ENCODE measurements around the gene TNFAIP1. TPM values are rescaled to one million over a fixed set of nuclear protein-coding genes. Genes with fewer than 3 reads are reported as not detected.

The TNFAIP1 gene
- total RNA-seq, 4 donors from 2014 or later, result 18.8 to 36.5 (median 25.5) TPM

DNA sequence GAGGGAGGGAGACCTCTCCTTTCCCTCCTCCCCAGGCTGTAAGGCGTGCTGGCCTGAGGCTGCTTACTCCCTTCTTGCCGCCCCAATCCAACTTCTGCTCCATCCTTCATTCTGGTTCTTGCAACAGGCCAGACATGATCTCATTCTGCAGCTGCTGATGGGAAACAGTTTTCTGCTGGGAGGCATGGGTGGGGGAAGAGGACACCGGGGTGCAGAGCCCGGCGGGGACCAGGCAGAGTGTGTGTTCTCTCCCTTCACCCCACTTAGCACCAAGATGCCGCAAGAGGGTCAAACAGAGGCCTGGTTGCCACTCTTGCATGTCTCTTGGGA, 37.3 kb downstream of the TNFAIP1 start:
- H3K4me3 ChIP-seq, result peak overlapping the region in 2 of 4 donors; percentile 63 to 64
- no peak overlapping the region for H3K27ac ChIP-seq
- H3K4me1 ChIP-seq, result peaks cover 10 to 11% of the 10 kb centered on the region in 2 donors
- intact Hi-C loops (cut with DNase I; ENCODE audit: low total_unique reads) (no loop called here), in situ Hi-C loops (cut with MboI; ENCODE audit: low sequenced_read_pairs in 4 of 4) (loop anchor here in 1 of 4 donors (25.0 kb wide), 1 partner anchor 589 kb away; the partner anchor contains the start of gene PHF12)
- H3K27me3 ChIP-seq, result no peaks in the 10 kb centered on the region
- ATAC-seq (no peak), DNase-seq (no peak)
- no peak for TF ChIP-seq POLR2A (IDR thresholded peaks at IDR 0.05)
- H3K9me3 ChIP-seq, result no peaks in the 10 kb centered on the region
- no peaks in the 10 kb centered on the region for H3K36me3 ChIP-seq

DNA sequence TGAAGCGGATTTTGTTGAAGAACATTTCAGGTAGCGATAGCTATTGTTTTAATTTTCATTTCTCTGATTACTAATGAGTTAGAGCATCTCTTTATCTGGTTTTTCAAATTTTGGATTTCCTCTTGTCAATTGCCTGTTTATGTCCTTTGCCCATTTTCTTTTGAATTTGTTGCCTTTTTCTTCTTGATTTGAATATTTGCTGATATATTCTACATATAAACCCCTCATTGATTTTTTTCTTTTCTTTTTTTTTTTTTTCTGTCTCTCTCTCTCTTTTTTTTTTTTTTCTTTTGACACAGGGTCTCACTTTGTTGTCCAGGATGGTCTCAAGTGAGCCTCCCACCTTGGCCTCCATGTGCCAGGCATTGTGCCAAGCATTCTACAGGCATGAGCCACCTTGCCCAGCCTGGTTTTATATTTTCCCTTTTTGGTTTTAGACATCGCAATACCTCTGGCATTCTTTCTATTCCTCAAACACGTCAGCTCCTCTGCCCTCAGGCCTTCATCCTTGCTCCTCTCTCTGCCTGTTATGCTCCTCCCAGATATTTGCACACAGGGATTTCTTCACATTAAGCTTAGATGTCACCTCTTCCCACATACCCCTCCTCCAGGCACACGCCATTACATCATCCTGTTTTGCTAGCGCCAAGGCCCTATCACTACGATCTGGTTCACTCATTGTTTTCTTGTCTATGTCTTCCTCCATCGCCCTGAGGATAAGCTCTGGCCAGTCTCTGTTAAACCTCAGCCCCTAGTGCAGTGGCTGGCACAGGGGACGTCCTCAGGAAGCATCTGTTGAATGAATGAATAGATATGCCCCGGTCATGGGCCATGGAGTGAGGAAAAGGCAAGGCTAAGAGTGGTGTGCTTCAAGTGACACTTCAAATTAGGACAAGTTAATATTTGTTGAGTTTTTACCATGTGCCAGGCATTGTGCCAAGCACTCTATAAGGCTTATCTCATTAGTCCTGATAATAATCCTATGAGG, 44.5 kb downstream of the TNFAIP1 start:
- ATAC-seq (no peak), DNase-seq (no peak)
- H3K4me1 ChIP-seq, result no peaks in the 10 kb centered on the region
- intact Hi-C loops (cut with DNase I; ENCODE audit: low total_unique reads) (no loop called here), in situ Hi-C loops (cut with MboI; ENCODE audit: low sequenced_read_pairs in 4 of 4) (no loop called here)
- no peaks in the 10 kb centered on the region for H3K36me3 ChIP-seq
- H3K27ac ChIP-seq, result no peak overlapping the region
- no peaks in the 10 kb centered on the region for H3K9me3 ChIP-seq
- TF ChIP-seq, protein P1, sequence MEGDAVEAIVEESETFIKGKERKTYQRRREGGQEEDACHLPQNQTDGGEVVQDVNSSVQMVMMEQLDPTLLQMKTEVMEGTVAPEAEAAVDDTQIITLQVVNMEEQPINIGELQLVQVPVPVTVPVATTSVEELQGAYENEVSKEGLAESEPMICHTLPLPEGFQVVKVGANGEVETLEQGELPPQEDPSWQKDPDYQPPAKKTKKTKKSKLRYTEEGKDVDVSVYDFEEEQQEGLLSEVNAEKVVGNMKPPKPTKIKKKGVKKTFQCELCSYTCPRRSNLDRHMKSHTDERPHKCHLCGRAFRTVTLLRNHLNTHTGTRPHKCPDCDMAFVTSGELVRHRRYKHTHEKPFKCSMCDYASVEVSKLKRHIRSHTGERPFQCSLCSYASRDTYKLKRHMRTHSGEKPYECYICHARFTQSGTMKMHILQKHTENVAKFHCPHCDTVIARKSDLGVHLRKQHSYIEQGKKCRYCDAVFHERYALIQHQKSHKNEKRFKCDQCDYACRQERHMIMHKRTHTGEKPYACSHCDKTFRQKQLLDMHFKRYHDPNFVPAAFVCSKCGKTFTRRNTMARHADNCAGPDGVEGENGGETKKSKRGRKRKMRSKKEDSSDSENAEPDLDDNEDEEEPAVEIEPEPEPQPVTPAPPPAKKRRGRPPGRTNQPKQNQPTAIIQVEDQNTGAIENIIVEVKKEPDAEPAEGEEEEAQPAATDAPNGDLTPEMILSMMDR (IDR thresholded peaks at IDR 0.05 in 4 of 5, conservative IDR thresholded peaks at IDR 0.05 in 1 of 5), result no peak
- TF ChIP-seq POLR2A (IDR thresholded peaks at IDR 0.05), result no peak
- peaks cover 0 to 3% (median 0%) of the 10 kb centered on the region in 3 donors for H3K27me3 ChIP-seq
- H3K4me3 ChIP-seq, result no peak overlapping the region

DNA sequence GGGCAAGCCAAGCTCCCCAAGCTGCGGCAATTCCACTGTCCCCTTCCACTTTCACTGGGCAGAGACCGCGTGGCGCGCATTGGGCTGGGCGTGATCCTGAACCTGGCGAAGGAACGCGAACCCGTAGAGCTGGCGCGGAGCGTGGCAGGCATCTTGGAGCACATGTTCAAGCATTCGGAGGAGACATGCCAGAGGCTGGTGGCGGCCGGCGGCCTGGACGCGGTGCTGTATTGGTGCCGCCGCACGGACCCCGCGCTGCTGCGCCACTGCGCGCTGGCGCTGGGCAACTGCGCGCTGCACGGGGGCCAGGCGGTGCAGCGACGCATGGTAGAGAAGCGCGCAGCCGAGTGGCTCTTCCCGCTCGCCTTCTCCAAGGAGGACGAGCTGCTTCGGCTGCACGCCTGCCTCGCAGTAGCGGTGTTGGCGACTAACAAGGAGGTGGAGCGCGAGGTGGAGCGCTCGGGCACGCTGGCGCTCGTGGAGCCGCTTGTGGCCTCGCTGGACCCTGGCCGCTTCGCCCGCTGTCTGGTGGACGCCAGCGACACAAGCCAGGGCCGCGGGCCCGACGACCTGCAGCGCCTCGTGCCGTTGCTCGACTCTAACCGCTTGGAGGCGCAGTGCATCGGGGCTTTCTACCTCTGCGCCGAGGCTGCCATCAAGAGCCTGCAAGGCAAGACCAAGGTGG, 45.7 kb downstream of the TNFAIP1 start:
- Histone ChIP-seq H3K36me3 (no peaks in the 10 kb centered on the region), H3K9me3 (no peaks in the 10 kb centered on the region), H3K27ac (no peak overlapping the region), H3K4me1 (no peaks in the 10 kb centered on the region), H3K27me3 (peaks cover 0 to 3% (median 0%) of the 10 kb centered on the region in 3 donors), H3K4me3 (no peak overlapping the region)
- TF ChIP-seq, protein P1 (IDR thresholded peaks at IDR 0.05 in 4 of 5, conservative IDR thresholded peaks at IDR 0.05 in 1 of 5), result no peak
- no peak for TF ChIP-seq POLR2A (IDR thresholded peaks at IDR 0.05)
- ATAC-seq (no peak), DNase-seq (no peak)
- intact Hi-C loops (cut with DNase I; ENCODE audit: low total_unique reads) (no loop called here), in situ Hi-C loops (cut with MboI; ENCODE audit: low sequenced_read_pairs in 4 of 4) (no loop called here)

DNA sequence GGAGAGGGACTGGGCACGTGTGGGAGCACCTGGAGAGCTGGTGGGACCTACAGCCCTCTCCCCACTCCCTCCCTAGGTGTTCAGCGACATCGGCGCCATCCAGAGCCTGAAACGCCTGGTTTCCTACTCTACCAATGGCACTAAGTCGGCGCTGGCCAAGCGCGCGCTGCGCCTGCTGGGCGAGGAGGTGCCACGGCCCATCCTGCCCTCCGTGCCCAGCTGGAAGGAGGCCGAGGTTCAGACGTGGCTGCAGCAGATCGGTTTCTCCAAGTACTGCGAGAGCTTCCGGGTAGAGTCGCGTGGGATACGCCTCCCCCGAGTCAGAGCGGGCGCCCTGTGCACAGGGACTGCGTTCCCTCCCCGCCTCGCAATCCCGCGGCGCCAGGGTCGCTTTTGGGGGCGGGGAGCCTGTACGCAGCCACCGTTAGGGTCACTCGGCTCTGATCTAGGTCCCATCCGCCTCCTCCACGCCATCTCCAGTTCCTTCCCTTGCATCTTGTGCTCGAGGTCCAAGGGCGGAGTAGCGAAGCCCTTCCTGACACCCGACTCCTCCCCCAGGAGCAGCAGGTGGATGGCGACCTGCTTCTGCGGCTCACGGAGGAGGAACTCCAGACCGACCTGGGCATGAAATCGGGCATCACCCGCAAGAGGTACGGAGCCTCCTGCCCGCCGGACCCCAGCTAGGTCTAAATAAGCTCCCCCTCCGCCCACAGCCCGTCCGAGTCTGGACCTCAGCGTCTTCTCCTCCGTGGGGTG, 48.9 kb downstream of the TNFAIP1 start:
- DNase-seq (no peak), ATAC-seq (peak in 1 of 2 donors; percentile 21)
- intact Hi-C loops (cut with DNase I; ENCODE audit: low total_unique reads) (no loop called here), in situ Hi-C loops (cut with MboI; ENCODE audit: low sequenced_read_pairs in 4 of 4) (no loop called here)
- TF ChIP-seq POLR2A (IDR thresholded peaks at IDR 0.05), result no peak
- TF ChIP-seq, protein P1 (IDR thresholded peaks at IDR 0.05 in 4 of 5, conservative IDR thresholded peaks at IDR 0.05 in 1 of 5), result no peak
- H3K4me3 ChIP-seq, result peak overlapping the region; percentile 12 to 50 (median 26)
- H3K9me3 ChIP-seq, result no peaks in the 10 kb centered on the region
- H3K36me3 ChIP-seq, result no peaks in the 10 kb centered on the region
- H3K27ac ChIP-seq, result no peak overlapping the region
- no peaks in the 10 kb centered on the region for H3K4me1 ChIP-seq
- H3K27me3 ChIP-seq, result peaks cover 0 to 3% (median 0%) of the 10 kb centered on the region in 3 donors
